Stimulated activated CD8-positive, alpha-beta memory T cell treated with anti-CD3 and anti-CD28 coated beads, Interleukin-12 subunit alpha, Interleukin-12 subunit beta, amount 100 ng/mL, for 1 hour (primary cell): ENCODE results near the gene MICAL3.
"Not testable (repeated sequence)": the region's sequence is repeated elsewhere in the genome, so short reads cannot be mapped to it uniquely, and the experiment has no call there.

Source experiments
- DNase-seq: peaks from one replicate; pipeline ENCODE4 v3.0.0-alpha.2; 2020; ENCODE audit warnings: low read depth

Gene MICAL3

GRCh38 chr22:17932457-17932856 is 91.9 kb downstream of the MICAL3 start:
- not testable (repeated sequence) for DNase-seq

- DNase-seq = no peak
Observed at GRCh38 chr22:17931400-17931825, 92.9 kb downstream of the MICAL3 start.

- DNase-seq = no peak
Observed at GRCh38 chr22:17930455-17931313, 93.7 kb downstream of the MICAL3 start.

GRCh38 chr22:17929909-17930308 is 94.5 kb downstream of the MICAL3 start:
- no peak for DNase-seq

- DNase-seq = no peak
Observed at GRCh38 chr22:17928391-17928790, 96.0 kb downstream of the MICAL3 start.

- no peak for DNase-seq
Observed at GRCh38 chr22:17927062-17927461, 97.3 kb downstream of the MICAL3 start.

GRCh38 chr22:17926516-17926915 is 97.8 kb downstream of the MICAL3 start:
- DNase-seq = no peak

- no peak for DNase-seq
Observed at GRCh38 chr22:17925431-17925841, 98.9 kb downstream of the MICAL3 start.

GRCh38 chr22:17924735-17925364 is 99.5 kb downstream of the MICAL3 start:
- DNase-seq = no peak

GRCh38 chr22:17924076-17924475 is 100.3 kb downstream of the MICAL3 start:
- DNase-seq = no peak

- no peak for DNase-seq
Observed at GRCh38 chr22:17922925-17923903, 101.1 kb downstream of the MICAL3 start.

GRCh38 chr22:17921871-17922821 is 102.2 kb downstream of the MICAL3 start:
- no peak for DNase-seq

GRCh38 chr22:17920992-17921650 is 103.2 kb downstream of the MICAL3 start:
- DNase-seq = no peak

GRCh38 chr22:17920145-17920605 is 104.2 kb downstream of the MICAL3 start:
- DNase-seq = no peak

GRCh38 chr22:17919276-17920144 is 104.9 kb downstream of the MICAL3 start:
- no peak for DNase-seq

GRCh38 chr22:17918840-17919239 is 105.5 kb downstream of the MICAL3 start:
- no peak for DNase-seq

- no peak for DNase-seq
Observed at GRCh38 chr22:17917490-17917983, 106.8 kb downstream of the MICAL3 start.

GRCh38 chr22:17916226-17916889 is 108.0 kb downstream of the MICAL3 start:
- no peak for DNase-seq

GRCh38 chr22:17915676-17916075 is 108.7 kb downstream of the MICAL3 start:
- no peak for DNase-seq
